ENCODE data around the gene SLC22A16.
"Not testable (repeated sequence)": the region's sequence is repeated elsewhere in the genome, so short reads cannot be mapped to it uniquely, and the experiment has no call there.

Gene SLC22A16

GRCh38 chr6:110490110-110490509 is 13.7 kb upstream of the SLC22A16 start:
- no peak for TF ChIP-seq CTCF (IDR thresholded peaks at IDR 0.05; ENCODE audit: insufficient read depth, missing control alignments)
- FAIRE-seq (no peak), DNase-seq (ENCODE audit: insufficient read length, low spot score) (no peak)

GRCh38 chr6:110488606-110489190 is 12.3 kb upstream of the SLC22A16 start:
- FAIRE-seq = no peak
- no peak for TF ChIP-seq CTCF (IDR thresholded peaks at IDR 0.05; ENCODE audit: insufficient read depth, missing control alignments)
- no peak for DNase-seq (ENCODE audit: insufficient read length, low spot score)

- not testable (repeated sequence) for DNase-seq (ENCODE audit: insufficient read length, low spot score); FAIRE-seq
Observed at GRCh38 chr6:110487968-110488381, 11.6 kb upstream of the SLC22A16 start.

- no peak for DNase-seq (ENCODE audit: insufficient read length, low spot score)
- no peak for TF ChIP-seq CTCF (IDR thresholded peaks at IDR 0.05; ENCODE audit: insufficient read depth, missing control alignments)
- FAIRE-seq = no peak
Observed at GRCh38 chr6:110486756-110487155, 10.3 kb upstream of the SLC22A16 start.

- DNase-seq (ENCODE audit: insufficient read length, low spot score) (no peak), FAIRE-seq (no peak)
- TF ChIP-seq CTCF (IDR thresholded peaks at IDR 0.05; ENCODE audit: insufficient read depth, missing control alignments) = no peak
Observed at GRCh38 chr6:110485491-110485890, 9.1 kb upstream of the SLC22A16 start.

- TF ChIP-seq CTCF (IDR thresholded peaks at IDR 0.05; ENCODE audit: insufficient read depth, missing control alignments) = no peak
- DNase-seq (ENCODE audit: insufficient read length, low spot score) (no peak), FAIRE-seq (no peak)
Observed at GRCh38 chr6:110484321-110484720, 7.9 kb upstream of the SLC22A16 start.

GRCh38 chr6:110482774-110483400 is 6.5 kb upstream of the SLC22A16 start:
- FAIRE-seq (no peak), DNase-seq (ENCODE audit: insufficient read length, low spot score) (no peak)
- no peak for TF ChIP-seq CTCF (IDR thresholded peaks at IDR 0.05; ENCODE audit: insufficient read depth, missing control alignments)
